ENCODE measurements around the gene PHACTR1. TPM values are rescaled to one million over a fixed set of nuclear protein-coding genes. Genes with fewer than 3 reads are reported as not detected.

The PHACTR1 gene
- total RNA-seq, 1 donor from 2014 or later: 8.4 TPM

DNA sequence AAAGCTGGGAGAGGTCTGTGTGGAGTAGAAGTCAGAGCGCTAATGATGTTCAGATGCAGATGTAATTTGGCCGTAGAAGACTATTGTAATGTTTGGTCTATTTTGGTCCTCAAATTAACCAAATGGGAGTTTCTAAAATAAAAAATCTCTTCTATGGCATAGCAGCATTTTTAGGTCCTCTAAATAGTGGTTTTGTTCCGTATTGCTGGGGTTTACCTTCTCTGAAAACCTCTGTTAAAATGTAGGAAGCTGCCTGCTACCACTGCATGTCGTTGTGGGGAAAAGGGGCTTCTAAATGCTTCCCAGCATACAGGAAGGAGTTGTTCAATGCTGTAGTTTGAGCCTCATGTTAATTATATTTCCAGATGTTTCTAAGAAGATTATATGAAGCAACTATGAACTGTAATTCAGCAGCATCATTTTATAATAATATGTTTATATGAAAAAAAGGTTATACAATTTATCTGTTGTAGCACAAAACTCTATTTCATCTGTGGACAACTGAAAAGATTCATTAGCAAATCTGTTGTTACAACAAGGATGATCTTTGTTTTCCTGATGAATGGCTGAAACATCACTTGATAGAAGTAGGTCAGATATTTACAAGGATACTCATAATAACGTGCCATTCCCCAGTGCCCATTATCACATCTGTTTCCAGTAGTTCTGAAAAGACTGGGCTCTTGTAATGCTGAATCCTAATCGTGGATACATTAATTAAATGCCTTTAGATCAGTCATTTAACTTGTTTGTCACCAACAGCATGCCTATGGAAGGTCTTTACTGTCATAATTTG, 355.2 kb downstream of the PHACTR1 start:
- intact Hi-C loops (cut with DNase I): no loop called here

DNA sequence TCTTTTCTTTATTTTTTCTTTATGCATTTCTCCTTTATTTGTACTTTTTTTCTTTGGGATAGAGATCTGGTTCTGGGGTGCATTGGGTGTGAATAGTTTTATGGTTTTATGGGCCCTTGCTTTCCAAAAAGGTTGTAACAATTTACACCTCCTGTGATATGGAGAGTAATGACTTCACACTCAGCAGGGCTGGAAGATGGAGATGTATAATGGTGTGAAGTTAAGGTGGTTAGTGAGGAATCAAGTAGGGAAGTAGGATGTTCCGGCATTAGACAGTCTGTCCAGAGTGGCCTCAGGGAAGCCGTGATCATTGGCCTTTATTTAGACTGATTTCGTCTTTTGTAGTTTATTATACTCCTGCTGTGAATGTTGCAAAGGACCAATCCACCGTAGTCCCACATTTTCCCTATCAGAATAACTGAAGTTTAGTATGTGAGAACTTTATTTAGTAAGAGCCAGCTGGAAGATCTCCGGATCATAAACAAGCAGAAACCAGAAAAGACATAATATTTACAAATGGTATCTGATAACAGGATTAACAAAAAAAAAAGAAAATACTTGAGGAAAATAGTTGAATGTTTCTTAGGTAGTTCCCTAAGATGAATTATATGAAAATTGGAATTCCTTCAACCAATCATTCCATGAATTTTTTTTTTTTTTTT, 356.2 kb downstream of the PHACTR1 start:
- DNase-seq (ENCODE audit: low spot score in 2 of 2): no peak
- no peak overlapping the region for H3K4me3 ChIP-seq
- intact Hi-C loops (cut with DNase I): no loop called here
- TF ChIP-seq, protein P1, sequence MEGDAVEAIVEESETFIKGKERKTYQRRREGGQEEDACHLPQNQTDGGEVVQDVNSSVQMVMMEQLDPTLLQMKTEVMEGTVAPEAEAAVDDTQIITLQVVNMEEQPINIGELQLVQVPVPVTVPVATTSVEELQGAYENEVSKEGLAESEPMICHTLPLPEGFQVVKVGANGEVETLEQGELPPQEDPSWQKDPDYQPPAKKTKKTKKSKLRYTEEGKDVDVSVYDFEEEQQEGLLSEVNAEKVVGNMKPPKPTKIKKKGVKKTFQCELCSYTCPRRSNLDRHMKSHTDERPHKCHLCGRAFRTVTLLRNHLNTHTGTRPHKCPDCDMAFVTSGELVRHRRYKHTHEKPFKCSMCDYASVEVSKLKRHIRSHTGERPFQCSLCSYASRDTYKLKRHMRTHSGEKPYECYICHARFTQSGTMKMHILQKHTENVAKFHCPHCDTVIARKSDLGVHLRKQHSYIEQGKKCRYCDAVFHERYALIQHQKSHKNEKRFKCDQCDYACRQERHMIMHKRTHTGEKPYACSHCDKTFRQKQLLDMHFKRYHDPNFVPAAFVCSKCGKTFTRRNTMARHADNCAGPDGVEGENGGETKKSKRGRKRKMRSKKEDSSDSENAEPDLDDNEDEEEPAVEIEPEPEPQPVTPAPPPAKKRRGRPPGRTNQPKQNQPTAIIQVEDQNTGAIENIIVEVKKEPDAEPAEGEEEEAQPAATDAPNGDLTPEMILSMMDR (IDR thresholded peaks at IDR 0.05): no peak
- H3K27me3 ChIP-seq: no peaks in the 10 kb centered on the region
- H3K27ac ChIP-seq: peak overlapping the region; percentile 15 to 64
- H3K36me3 ChIP-seq: no peaks in the 10 kb centered on the region
- peaks cover 10 to 23% of the 10 kb centered on the region in 2 donors for H3K4me1 ChIP-seq
- no peaks in the 10 kb centered on the region for H3K9me3 ChIP-seq

More for the DNA sequence above, 355.2 kb downstream of the PHACTR1 start:
- Histone ChIP-seq H3K36me3 (no peaks in the 10 kb centered on the region), H3K27ac (peak overlapping the region; percentile 45 to 64), H3K4me3 (no peak overlapping the region), H3K9me3 (no peaks in the 10 kb centered on the region), H3K27me3 (no peaks in the 10 kb centered on the region), H3K4me1 (peaks cover 7 to 20% of the 10 kb centered on the region in 2 donors)
- TF ChIP-seq, protein P1 (IDR thresholded peaks at IDR 0.05): no peak
- DNase-seq (ENCODE audit: low spot score in 2 of 2): no peak

DNA sequence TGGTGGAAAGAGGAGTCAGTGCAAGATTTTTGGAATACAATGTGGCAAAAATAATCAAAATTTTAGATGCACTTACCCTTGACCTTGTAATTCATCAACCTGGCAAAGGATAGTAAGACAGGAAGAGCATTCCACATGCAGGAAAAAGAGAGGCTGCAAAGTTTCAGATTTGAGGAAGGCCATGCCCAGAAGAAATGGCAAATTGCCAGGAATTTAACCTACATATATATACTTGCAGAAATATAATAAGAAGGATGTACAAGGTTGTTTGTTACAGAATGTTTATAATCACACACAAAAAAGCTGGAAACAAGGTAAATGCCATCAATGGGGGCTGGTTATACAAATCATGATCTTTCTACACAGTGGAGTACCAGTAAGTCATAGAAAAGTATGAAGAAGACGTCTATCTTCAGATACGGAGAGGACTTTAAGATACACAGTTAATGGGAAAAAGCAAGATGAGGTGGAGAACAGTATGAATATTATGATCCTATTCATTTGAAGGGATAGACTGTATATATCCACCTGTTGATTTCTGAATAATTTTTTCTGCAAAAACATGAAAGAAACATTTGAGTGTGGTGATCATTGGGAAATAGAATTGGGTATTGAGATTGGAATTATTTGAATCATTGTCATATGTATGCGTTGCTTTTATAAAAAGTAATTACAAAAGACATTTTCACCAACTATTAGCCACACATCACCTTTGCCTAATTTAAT, 358.0 kb downstream of the PHACTR1 start:
- H3K27ac ChIP-seq: no peak overlapping the region
- no peak for DNase-seq (ENCODE audit: low spot score in 2 of 2)
- H3K4me3 ChIP-seq: no peak overlapping the region
- H3K9me3 ChIP-seq: no peaks in the 10 kb centered on the region
- intact Hi-C loops (cut with DNase I): no loop called here
- TF ChIP-seq, protein P1 (IDR thresholded peaks at IDR 0.05): no peak
- H3K27me3 ChIP-seq: no peaks in the 10 kb centered on the region
- H3K36me3 ChIP-seq: no peaks in the 10 kb centered on the region
- peaks cover 18 to 37% of the 10 kb centered on the region in 2 donors for H3K4me1 ChIP-seq

DNA sequence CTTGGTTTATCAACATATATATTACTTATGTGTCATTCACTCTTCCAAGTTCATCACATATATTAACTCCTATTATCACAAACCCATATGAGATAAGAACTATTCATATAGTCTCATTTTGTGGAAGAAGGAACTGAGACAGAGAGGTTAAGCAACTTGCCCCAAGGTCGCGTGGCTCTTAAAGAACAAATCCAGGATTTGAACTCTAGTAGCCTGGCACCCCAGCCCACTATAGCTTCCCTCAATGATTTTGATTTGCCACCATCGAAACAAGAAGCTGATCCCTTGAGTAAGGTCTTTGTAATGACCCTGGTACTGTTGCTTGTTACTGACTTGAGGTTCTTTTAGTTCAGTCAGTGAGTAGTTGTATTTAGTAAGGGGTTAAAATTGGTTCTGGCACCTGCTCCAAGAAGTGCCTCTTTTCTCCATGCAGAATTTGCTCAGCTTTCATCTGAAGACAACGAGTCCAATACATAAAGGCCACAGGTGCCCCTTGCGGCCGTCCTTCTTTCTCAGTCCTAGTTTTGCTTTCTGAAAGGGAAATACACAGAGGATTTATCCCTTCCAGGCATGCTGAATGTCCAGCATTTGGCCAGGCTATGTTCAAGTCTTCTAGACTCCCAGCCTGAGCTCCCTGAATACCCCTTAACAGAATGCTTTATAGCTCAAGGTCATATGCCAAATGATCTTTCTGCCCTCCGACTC, 358.7 kb downstream of the PHACTR1 start:
- Histone ChIP-seq H3K4me1 (peaks cover 18 to 44% of the 10 kb centered on the region in 2 donors), H3K4me3 (no peak overlapping the region), H3K27me3 (no peaks in the 10 kb centered on the region), H3K9me3 (no peaks in the 10 kb centered on the region), H3K27ac (peak overlapping the region; percentile 31 to 48), H3K36me3 (no peaks in the 10 kb centered on the region)
- TF ChIP-seq, protein P1 (IDR thresholded peaks at IDR 0.05): no peak
- DNase-seq (ENCODE audit: low spot score in 2 of 2): no peak
- intact Hi-C loops (cut with DNase I): no loop called here

DNA sequence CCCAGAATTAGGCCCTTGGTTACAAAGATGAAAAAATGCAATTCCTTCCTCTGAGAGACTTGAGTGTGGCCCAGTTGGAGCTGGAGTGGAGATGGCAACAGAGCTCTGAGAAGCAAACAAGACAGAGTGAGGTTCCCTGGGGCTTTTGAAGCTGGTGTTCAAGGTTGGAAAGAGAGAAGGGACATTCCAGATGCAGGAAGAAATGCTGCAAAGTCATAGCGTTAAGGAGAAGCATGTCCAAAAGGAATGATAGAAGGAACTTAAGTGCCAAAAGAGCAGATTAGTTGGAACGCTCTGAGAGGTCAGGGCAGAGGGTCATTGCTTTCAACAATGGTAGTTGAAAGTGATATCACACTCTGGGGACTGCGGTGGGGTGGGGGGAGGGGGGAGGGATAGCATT, 360.0 kb downstream of the PHACTR1 start:
- Histone ChIP-seq H3K27me3 (no peaks in the 10 kb centered on the region), H3K9me3 (no peaks in the 10 kb centered on the region), H3K4me3 (no peak overlapping the region), H3K4me1 (peaks cover 22 to 51% of the 10 kb centered on the region in 2 donors), H3K27ac (no peak overlapping the region), H3K36me3 (no peaks in the 10 kb centered on the region)
- TF ChIP-seq, protein P1 (IDR thresholded peaks at IDR 0.05): no peak
- no peak for DNase-seq (ENCODE audit: low spot score in 2 of 2)
- intact Hi-C loops (cut with DNase I): no loop called here

Data from ascending aorta (tissue), 2 donors.